ENCODE results near the gene PACS2.

GRCh38 chr14:105423488-105424195 is 109.1 kb downstream of the PACS2 start:
- TF ChIP-seq CTCF (IDR thresholded peaks at IDR 0.05; ENCODE audit: extremely low read depth in 1 of 2, insufficient read depth in 1 of 2, low read depth in 1 of 2, low read length in 2 of 2) (no peak), JUN (IDR thresholded peaks at IDR 0.05; ENCODE audit: borderline replicate concordance, insufficient read depth, insufficient read length, low read depth) (no peak), POLR2AphosphoS5 (IDR thresholded peaks at IDR 0.05; ENCODE audit: insufficient read depth, low read depth, low read length) (no peak), MAX (IDR thresholded peaks at IDR 0.05; ENCODE audit: insufficient read depth, insufficient read length) (no peak), EZH2 (IDR thresholded peaks at IDR 0.05; ENCODE audit: borderline replicate concordance, low read depth, low read length, severe bottlenecking) (no peak), FOS (IDR thresholded peaks at IDR 0.05; ENCODE audit: borderline replicate concordance, insufficient read depth, low read length) (no peak), MYC (IDR thresholded peaks at IDR 0.05; ENCODE audit: low read depth, low read length) (no peak)
